OCI-LY7 (cell line): ENCODE data around the gene NCAPH2.

Experiments
- CTCF ChIP-seq: fragments of 200-600 bp; sonication (generic); conservative IDR thresholded peaks from 2 replicates; pipeline ENCODE4 v1.5.1; 2014; ENCODE audit warnings: mild to moderate bottlenecking, antibody characterized with exemption, low read length, moderate library complexity, mixed read lengths
- EZH2phosphoT487 ChIP-seq: fragments of 200-600 bp; sonication (generic); IDR thresholded peaks from 2 replicates; pipeline ENCODE4 v1.6.1; 2018; ENCODE audit warnings: low read depth, borderline replicate concordance, mild to moderate bottlenecking, mixed run types, antibody characterized with exemption, low read length, moderate library complexity, mixed read lengths

- TF ChIP-seq CTCF, result no peak
- TF ChIP-seq EZH2phosphoT487, result no peak
These were observed 62.8 kb downstream of the NCAPH2 start for GRCh38 chr22:50570861-50571260.
